ENCODE data around the gene GALNT15. TPM values are rescaled to one million over a fixed set of nuclear protein-coding genes. Genes with fewer than 3 reads are reported as not detected.

GALNT15 gene
- total RNA-seq, 1 donor from 2014 or later = 0.08 TPM

- no peak overlapping the region for H3K27ac Mint-ChIP-seq (ENCODE audit: unreplicated experiment)
- TF ChIP-seq CTCF (IDR thresholded peaks at IDR 0.05; ENCODE audit: unreplicated experiment) = no peak
- peaks cover 4% of the 10 kb centered on the region for H3K4me1 Mint-ChIP-seq (ENCODE audit: unreplicated experiment)
- H3K9me3 Mint-ChIP-seq (ENCODE audit: unreplicated experiment) = no peaks in the 10 kb centered on the region
- DNase-seq (ENCODE audit: low spot score) = no peak
- peaks cover 2% of the 10 kb centered on the region for H3K27me3 Mint-ChIP-seq (ENCODE audit: unreplicated experiment)
- no peak overlapping the region for H3K4me3 Mint-ChIP-seq (ENCODE audit: unreplicated experiment)
- H3K36me3 Mint-ChIP-seq (ENCODE audit: low read depth, unreplicated experiment) = peaks cover 5% of the 10 kb centered on the region
Observed at GRCh38 chr3:16173283-16174025, 1.0 kb upstream of the GALNT15 start.

- TF ChIP-seq CTCF (IDR thresholded peaks at IDR 0.05; ENCODE audit: unreplicated experiment) = no peak
- H3K27ac Mint-ChIP-seq (ENCODE audit: unreplicated experiment) = no peak overlapping the region
- peaks cover 2% of the 10 kb centered on the region for H3K27me3 Mint-ChIP-seq (ENCODE audit: unreplicated experiment)
- no peak overlapping the region for H3K4me3 Mint-ChIP-seq (ENCODE audit: unreplicated experiment)
- no peak for DNase-seq (ENCODE audit: low spot score)
- peaks cover 5% of the 10 kb centered on the region for H3K36me3 Mint-ChIP-seq (ENCODE audit: low read depth, unreplicated experiment)
- H3K9me3 Mint-ChIP-seq (ENCODE audit: unreplicated experiment) = no peaks in the 10 kb centered on the region
- H3K4me1 Mint-ChIP-seq (ENCODE audit: unreplicated experiment) = peaks cover 4% of the 10 kb centered on the region
Observed at GRCh38 chr3:16174026-16174355, 489 bp upstream of the GALNT15 start.

GRCh38 chr3:16174976-16175901 lies 759 bp downstream of the GALNT15 start:
- Mint-ChIP-seq H3K4me1 (ENCODE audit: unreplicated experiment) (peaks cover 4% of the 10 kb centered on the region), H3K4me3 (ENCODE audit: unreplicated experiment) (no peak overlapping the region), H3K27ac (ENCODE audit: unreplicated experiment) (no peak overlapping the region), H3K27me3 (ENCODE audit: unreplicated experiment) (peaks cover 2% of the 10 kb centered on the region), H3K9me3 (ENCODE audit: unreplicated experiment) (no peaks in the 10 kb centered on the region), H3K36me3 (ENCODE audit: low read depth, unreplicated experiment) (no peaks in the 10 kb centered on the region)
- DNase-seq (ENCODE audit: low spot score) = no peak
- TF ChIP-seq CTCF (IDR thresholded peaks at IDR 0.05; ENCODE audit: unreplicated experiment) = no peak

- TF ChIP-seq CTCF (IDR thresholded peaks at IDR 0.05; ENCODE audit: unreplicated experiment) = no peak
- no peak overlapping the region for H3K4me3 Mint-ChIP-seq (ENCODE audit: unreplicated experiment)
- H3K27me3 Mint-ChIP-seq (ENCODE audit: unreplicated experiment) = peaks cover 2% of the 10 kb centered on the region
- no peaks in the 10 kb centered on the region for H3K9me3 Mint-ChIP-seq (ENCODE audit: unreplicated experiment)
- no peak overlapping the region for H3K27ac Mint-ChIP-seq (ENCODE audit: unreplicated experiment)
- no peak for DNase-seq (ENCODE audit: low spot score)
- peaks cover 4% of the 10 kb centered on the region for H3K4me1 Mint-ChIP-seq (ENCODE audit: unreplicated experiment)
- H3K36me3 Mint-ChIP-seq (ENCODE audit: low read depth, unreplicated experiment) = no peaks in the 10 kb centered on the region
Observed at GRCh38 chr3:16176391-16177030, 2.0 kb downstream of the GALNT15 start.

All from endothelial cell (in vitro differentiated cells).